B cell (primary cell): ENCODE data around the gene OGDHL.

Experiments
- EZH2 ChIP-seq: IDR thresholded peaks from 2 replicates; pipeline ENCODE4 v1.6.1; 2012; ENCODE audit warnings: borderline replicate concordance, low read depth, mild to moderate bottlenecking, moderate library complexity, low read length; ENCODE audit not compliant: insufficient read depth, poor library complexity, severe bottlenecking
- TF ChIP-seq, protein P1 (sequence below): fragments of 200-600 bp; IDR thresholded peaks from one replicate; pipeline ENCODE4 v1.8.0; 2022; ENCODE audit warnings: antibody characterized with exemption, mild to moderate bottlenecking

DNA sequence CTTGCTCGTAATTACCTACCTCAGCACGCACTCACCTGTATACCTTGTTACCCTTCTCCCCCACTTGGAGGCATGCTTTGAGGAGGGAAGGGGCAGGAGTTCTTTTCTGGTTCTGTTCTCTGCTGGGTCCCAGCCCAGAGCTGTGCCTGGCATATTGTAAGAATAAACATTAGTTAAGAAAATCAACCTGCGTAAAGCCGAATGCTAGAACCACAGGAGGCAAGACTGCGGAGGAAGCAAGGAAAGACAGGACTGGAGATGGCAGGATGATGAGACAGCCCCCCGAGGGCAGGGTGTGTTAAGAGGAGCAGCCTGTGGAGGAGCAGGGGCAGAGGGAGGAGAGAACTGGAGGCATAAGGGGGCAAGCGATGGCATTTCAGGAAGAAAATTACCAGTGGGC, 73.2 kb downstream of the OGDHL start:
- TF ChIP-seq, protein P1, sequence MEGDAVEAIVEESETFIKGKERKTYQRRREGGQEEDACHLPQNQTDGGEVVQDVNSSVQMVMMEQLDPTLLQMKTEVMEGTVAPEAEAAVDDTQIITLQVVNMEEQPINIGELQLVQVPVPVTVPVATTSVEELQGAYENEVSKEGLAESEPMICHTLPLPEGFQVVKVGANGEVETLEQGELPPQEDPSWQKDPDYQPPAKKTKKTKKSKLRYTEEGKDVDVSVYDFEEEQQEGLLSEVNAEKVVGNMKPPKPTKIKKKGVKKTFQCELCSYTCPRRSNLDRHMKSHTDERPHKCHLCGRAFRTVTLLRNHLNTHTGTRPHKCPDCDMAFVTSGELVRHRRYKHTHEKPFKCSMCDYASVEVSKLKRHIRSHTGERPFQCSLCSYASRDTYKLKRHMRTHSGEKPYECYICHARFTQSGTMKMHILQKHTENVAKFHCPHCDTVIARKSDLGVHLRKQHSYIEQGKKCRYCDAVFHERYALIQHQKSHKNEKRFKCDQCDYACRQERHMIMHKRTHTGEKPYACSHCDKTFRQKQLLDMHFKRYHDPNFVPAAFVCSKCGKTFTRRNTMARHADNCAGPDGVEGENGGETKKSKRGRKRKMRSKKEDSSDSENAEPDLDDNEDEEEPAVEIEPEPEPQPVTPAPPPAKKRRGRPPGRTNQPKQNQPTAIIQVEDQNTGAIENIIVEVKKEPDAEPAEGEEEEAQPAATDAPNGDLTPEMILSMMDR, result no peak
- no peak for TF ChIP-seq EZH2
